ENCODE results near the gene FAT1.

Gene FAT1

DNA sequence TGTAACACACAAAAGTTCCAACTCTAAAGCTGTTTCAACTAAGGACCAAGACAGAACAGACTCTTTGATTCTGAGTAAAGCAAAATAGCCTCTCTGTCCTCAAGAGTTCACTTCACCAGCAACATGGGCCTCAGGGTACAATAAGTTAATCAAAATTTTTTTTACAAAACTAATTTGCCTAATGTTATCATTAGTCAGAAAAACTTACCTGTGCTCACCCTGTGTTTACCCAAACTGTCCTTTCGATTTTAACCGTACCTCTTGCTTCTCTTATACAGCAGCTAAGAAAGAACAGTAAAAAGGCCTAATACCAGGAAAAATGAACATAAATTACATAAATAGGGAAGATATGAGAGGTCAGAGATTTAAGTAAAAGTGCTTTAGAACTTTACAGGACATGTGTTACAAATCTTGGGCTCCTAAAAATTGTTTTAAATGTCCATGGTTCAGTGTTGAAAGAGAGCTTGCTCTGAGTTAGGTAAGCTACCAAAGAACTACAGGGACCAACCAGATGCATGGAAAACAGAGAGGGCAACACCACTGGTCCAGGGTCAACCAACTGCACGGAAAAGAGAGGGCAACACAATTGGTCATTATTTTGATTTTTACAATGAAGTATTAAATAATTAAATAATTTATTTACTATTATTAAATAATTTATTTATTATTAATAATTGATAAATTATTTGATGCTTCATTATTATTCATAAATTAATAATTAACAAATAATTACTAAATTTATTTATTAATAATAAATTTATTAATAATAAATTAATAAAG, 73.1 kb downstream of the FAT1 start:
- DNase-seq = no peak

DNA sequence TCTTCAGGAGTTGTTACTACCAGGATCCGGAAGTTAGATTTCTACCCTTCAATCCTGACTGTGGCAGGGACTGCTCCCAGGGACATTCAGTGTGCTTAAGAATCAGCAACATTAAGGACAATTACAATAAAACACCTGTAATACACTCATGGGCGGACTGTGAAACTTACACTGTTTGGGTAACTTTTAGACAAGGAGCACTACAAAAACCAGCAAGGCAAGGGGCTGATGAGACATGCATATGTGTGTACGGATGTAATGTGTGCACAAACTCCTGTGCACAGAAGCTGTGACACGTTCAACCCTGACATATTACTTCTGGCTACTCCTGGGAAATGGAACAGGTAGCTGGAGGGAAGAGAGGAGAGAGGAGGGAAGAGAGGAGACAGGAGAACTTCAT, 75.8 kb downstream of the FAT1 start:
- no peak for DNase-seq

DNA sequence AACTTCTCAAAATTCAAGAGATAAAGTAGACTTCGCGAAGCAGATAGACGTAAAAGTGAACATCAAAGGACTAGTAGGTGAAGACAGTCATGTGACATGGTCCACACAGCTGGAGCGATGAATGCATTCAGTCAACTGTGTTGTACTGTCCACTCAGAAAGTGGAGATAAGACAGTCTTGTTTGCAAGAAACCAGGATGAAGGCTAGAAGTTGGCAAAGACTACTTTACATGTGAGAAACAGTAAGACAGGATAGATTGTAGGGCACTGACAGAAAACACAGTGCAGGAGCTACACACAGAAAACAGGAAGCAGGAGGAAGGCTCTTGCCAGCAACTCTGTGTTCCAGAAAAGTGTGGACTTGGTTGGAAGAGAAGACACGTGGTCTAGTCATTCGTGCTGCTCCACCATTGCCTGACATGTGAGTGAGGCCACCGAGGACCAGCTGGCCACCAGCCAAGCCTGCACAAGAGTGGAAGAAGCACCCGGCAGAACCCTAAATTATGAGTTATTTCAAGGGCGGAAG, 78.9 kb downstream of the FAT1 start:
- DNase-seq = no peak

DNA sequence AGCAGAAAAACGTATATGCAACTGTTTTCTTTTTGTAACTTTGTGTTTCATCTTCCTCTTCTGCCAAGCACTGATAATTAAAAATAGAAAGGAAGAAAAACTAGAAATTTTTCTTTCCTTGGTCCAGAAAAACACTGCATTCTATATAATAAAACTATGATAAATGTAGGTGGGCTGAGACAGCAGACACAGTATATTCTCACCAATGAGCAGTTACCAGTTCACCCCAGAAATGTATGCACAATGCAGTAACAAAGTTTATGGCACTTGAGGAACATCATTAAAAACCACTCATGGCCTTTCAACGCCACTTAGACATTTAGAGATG, 79.4 kb downstream of the FAT1 start:
- DNase-seq = no peak

GRCh38 chr4:186643501-186644310, 80.0 kb downstream of the FAT1 start:
- no peak for DNase-seq

GRCh38 chr4:186642998-186643397, 80.7 kb downstream of the FAT1 start:
- DNase-seq = no peak

DNA sequence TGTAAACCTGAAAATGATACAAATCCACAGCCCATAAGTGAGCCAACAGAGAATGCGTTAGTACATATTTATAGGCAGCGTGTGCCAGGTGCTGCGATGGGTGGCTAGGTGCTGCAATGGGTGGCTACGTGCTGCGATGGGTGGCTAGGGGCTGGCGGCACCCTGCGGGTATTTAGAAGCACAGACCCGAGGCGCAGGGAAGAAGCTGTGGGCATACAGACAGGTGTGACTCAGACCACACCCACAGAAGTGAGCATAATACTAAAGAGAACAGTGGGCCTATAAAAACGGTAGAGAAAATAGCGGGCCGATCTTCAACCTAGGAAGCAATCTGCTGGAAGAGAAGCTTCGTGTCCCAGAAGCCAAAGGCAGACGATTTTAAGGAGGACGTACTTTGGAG, 81.1 kb downstream of the FAT1 start:
- DNase-seq = no peak

DNA sequence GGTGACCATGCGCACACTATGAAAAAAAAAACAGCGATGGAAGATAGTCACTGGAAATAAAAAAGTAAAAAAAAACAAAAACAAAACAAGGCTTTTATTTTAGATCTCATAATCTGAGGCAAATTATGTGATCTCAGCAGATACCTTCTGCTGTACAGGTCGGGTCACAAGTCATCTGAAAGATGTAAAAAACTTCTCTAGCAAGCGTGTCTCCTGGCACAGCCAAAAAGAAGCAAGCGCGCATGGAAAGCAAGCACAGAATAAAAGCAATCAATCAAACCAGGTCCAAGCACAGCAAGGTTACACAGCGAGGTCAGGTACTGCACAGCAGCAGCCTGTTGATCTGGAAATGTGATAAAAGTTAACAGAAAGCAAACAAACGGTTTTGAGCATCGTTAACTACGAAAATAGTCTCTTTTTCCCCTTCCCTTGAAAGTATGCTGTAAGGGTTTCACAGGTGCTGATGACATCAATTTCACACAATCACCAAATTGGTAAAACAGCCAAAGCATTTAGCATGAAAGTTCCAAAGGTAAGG, 89.0 kb downstream of the FAT1 start:
- no peak for DNase-seq

- no peak for DNase-seq
Measured at GRCh38 chr4:186633844-186634243, 89.8 kb downstream of the FAT1 start.

DNA sequence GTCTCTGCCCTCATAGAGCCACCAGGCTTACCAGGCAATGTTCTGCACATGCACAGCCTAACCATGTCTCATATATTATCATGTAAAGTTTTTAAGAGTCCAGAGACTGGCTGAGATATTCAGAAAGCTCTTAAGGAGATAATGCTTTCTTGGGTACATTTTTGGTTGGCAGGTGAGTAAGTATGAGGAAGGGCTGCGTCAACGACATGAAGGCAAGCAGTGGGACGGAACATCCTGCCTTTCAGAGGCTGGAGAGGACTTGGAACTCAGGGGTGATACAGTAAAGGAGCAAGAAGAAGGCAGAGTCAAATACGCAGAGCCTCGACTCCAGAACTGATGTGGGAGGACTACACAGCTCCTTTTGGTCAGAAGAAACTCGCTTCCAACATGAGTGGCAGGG, 93.5 kb downstream of the FAT1 start:
- DNase-seq = no peak

DNA sequence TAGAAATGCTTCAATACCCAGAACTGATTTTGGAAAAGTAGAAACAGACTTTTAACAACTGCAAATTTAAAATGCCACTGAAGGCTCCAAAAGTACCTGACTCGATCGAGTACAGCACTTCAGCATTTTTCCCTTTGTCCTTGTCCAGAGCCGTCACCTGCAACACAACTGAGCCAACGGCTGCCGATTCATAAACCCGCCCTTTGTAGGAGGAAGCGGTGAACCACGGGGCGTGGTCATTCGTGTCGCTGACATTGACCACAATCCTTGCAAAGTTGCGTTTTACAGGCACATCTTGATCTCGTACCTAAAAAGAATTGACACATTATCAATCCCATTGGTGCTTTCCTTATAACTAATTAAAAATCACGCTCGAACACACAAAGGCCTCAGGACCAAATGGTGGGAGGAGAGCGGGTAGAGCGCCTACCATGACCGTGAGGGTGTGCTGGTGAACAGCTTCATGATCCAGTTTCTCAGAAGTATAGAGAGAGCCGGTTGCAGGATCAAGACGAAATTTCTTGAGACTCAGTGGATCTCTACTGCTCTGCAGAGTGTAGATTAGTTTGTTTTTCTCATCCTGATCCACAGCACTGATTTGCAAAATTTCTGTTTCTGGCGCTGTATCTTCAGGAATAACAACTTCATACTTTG, 95.5 kb downstream of the FAT1 start:
- no peak for DNase-seq

GRCh38 chr4:186627226-186627865, 96.3 kb downstream of the FAT1 start:
- DNase-seq = no peak

- DNase-seq = no peak
Measured at GRCh38 chr4:186624951-186625350, 98.7 kb downstream of the FAT1 start.

DNA sequence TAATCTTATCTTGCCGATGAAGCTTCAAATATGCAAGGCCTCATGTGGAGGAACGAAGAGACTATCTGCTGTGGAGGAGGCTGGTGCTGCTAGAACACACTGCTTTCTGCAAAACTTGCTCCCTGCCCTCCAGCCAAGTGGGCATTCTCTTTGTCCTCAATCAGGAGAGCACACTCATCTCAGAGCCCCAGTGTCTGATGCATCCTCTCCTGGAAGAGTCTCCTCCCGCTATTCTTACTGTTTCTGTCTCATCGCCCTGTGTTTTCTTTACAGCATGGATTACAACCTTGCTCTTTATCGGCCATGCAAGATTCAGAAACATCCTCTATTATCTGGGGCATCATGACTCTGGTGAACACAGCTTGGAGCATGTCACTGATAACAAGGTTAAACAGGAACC, 100.1 kb downstream of the FAT1 start:
- no peak for DNase-seq

GRCh38 chr4:186622788-186623464, 100.7 kb downstream of the FAT1 start:
- DNase-seq = no peak

DNA sequence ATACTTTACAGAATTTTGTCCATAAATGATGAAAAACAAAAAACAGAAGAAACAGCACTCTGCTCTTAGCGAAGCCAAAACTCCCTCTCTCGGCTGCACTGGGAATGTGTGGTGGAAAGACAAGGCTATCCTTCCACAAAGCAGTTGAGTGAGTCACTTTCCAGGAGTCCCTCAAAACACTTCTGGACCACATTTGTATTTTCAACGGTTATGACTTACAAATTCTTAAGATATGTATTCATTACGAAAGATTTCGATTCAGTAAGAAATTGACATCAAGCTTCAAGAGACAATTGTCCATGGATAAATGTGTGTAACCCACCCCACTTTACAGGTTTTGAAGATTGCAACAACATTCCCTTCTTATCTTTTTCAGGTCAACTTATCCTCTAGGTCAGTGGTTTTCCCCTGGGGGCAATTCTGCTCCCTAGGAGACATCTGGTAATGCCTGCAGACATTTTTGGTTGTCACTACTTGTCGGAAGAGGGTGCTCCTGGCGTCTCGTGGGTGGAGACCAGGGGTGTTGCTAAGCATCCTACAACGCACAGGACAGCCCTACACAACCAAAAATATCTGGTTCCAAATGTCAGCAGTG, 101.6 kb downstream of the FAT1 start:
- DNase-seq = no peak

DNA sequence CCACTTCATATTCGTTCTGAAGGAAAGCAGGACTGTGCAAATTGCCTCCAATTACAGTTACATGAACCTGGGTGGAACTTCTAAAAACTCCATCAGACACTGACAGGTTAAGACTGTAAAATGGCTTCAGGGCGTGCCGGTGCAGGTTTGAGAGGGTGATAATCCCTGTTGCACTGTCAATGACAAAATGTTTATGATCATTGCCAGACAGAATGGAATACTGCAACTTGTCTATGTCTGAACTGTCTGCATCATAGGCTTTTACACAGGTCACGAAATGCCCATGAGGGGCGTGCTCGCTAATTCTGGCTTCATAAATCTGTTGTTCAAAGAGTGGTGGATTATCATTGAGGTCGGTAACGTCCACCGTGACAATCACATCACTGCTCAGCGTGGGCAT, 104.6 kb downstream of the FAT1 start:
- no peak for DNase-seq

DNA sequence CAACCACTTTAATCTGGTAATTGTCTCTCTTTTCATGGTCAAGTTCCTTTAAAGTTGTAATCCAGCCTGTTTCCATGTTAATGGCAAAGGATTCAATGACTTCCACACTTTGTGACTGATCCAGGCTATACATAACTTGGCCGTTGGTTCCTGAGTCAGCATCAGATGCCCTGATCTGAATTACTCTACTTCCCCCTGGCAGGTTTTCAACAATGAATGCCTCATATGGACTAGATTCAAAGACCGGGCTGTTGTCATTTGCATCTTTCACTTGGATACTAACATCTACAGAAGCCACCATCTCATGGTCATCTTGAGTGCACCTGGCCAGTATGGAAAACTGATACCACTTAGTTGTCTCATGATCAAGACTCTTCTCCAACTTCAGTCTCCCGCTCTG, 105.7 kb downstream of the FAT1 start:
- DNase-seq = no peak

GRCh38 chr4:186607490-186607889, 116.2 kb downstream of the FAT1 start:
- DNase-seq = no peak

DNA sequence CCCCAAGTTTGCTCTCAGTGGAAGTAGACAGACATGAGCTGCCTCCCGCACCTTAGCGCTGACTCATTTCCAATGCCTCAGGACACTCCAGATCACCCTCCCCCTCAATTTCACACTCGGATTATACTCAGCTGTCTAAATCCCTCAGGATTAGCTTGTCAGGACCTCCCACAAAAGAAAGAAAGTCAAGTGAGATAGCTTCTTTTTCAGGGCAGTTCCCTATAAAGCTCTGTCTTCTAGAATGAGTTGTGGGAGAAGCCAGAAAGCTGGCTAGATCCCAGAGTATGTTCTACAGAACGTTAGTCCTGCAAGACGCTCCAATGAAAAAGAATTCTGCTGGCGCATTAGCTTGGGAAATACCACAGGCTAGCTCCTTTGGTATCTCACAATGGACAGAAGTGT, 117.1 kb downstream of the FAT1 start:
- DNase-seq = no peak

DNA sequence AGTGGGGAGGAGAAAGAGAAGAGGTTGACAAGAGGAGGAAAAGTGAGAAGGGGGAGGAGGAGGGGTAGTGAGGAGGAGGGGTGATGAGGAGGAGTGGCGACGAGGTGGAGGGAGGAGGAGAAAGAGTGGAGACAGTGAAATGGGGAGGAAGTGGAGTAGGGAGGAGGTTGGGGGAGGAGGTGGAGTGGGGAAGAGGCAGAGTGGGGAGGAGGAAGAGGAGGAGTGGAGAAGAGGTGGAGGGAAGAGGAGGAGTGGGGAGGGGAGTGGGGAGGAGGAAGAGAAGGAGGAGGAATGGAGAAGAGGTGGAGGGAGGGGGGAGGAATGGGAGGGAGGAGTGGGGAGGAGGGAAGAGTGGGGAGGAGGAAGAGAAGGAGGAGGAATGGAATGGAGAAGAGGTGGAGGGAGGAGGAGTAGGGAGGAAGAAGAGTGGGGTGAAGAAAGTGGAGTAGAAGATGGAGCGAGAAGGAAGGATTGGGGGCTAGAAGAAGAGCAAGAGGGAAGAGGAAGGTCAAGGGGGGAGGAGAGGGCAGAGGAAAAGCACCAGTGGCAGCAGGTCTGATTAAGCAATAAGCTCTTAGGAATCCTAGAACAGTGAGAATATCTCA, 118.3 kb downstream of the FAT1 start:
- DNase-seq = no peak
